K562 (cell line): Measurements from ENCODE around the gene PIP4K2A. TPM values are rescaled to one million over a fixed set of nuclear protein-coding genes. Genes with fewer than 3 reads are reported as not detected.

ENCODE experiments used
- ATAC-seq: fragments of 200-7000 bp; cut with Tn5 transposase; 3 replicates; pipeline ENCODE4 v1.9.1; 2020; ENCODE audit warnings: moderate library complexity
- BruUV-seq: library from RNA; stranded (reverse); fragments of 400-500 nt; replicated peaks from 2 replicates; lab custom pipeline; 2021; lab: Mats Ljungman, UMichigan
- CTCF ChIA-PET: fragments of 300-600 bp; formaldehyde crosslinking; extraction: SDS; loops from one replicate; lab custom pipeline; 2021; ENCODE audit warnings: low intra/inter-chr PET ratio; lab: Yijun Ruan, JAX
- POLR2A ChIA-PET: fragments of 300-600, 350-650 bp; sonication (Branson Sonifier 250); formaldehyde crosslinking; extraction: SDS; loops from one replicate; lab custom pipeline; 2021; ENCODE audit warnings: antibody characterized with exemption, inconsistent platforms; lab: Yijun Ruan, JAX
- DNase-seq, 4 experiments: peaks; one replicate each; pipeline versions ENCODE4 v3.0.0 to v3.0.0-alpha.2; 2011 to 2018; ENCODE audit warnings: low spot score in 3 of 4, mixed read lengths in 3 of 4; ENCODE audit errors: extremely low read depth in 1 of 4
- FAIRE-seq: peaks from 2 replicates; lab custom pipeline; 2011; peaks lifted over from hg19 to GRCh38; lab: Jason Lieb, UNC
- H2AFZ ChIP-seq: 2 replicates; pipeline ENCODE4 v1.6.0; 2011; ENCODE audit warnings: low read depth, low read length, control low read depth, inconsistent platforms
- H3K27ac ChIP-seq: fragments of 200-600 bp; 3 replicates; pipeline ENCODE4 v1.8.0; 2011; ENCODE audit warnings: low read depth, mild to moderate bottlenecking, control low read depth, inconsistent platforms, low read length, moderate library complexity, mixed read lengths; ENCODE audit errors: extremely low read depth
- H3K27me3 ChIP-seq, 2 experiments: fragments of 300-600 bp in 1 of 2; 2 replicates in 1 of 2; 3 replicates in 1 of 2; pipeline versions ENCODE4 v1.6.0 to v1.8.0; 2011; ENCODE audit warnings: inconsistent platforms in 2 of 2, low read length in 2 of 2, mild to moderate bottlenecking in 1 of 2, mixed read lengths in 1 of 2, moderate library complexity in 1 of 2; ENCODE audit not compliant: control insufficient read depth in 2 of 2, insufficient read depth in 2 of 2
- H3K36me3 ChIP-seq: fragments of 300-600 bp; 3 replicates; pipeline ENCODE4 v1.8.0; 2011; ENCODE audit warnings: mild to moderate bottlenecking, low read length, inconsistent platforms; ENCODE audit not compliant: control insufficient read depth, insufficient read depth
- H3K4me1 ChIP-seq, 2 experiments: fragments of 200-600 bp in 1 of 2; replicated peaks in 1 of 2; 2 replicates in 1 of 2; 3 replicates in 1 of 2; pipeline versions ENCODE4 v1.5.1 to v1.8.0; 2011; ENCODE audit warnings: inconsistent platforms in 2 of 2, low read length in 2 of 2, mild to moderate bottlenecking in 1 of 2, mixed read lengths in 1 of 2, moderate library complexity in 1 of 2; ENCODE audit not compliant: control insufficient read depth in 2 of 2, insufficient read depth in 2 of 2
- H3K4me2 ChIP-seq: 2 replicates; pipeline ENCODE4 v1.6.1; 2011; ENCODE audit warnings: low read length, control low read depth, inconsistent platforms, mixed read lengths; ENCODE audit not compliant: insufficient read depth
- H3K4me3 ChIP-seq: fragments of 200-600 bp; sonication (generic), shearing (Covaris generic); 2 replicates; pipeline ENCODE4 v1.5.1; 2016; ENCODE audit warnings: control low read depth, inconsistent platforms
- H3K79me2 ChIP-seq: fragments of 200-600 bp; 3 replicates; pipeline ENCODE4 v1.8.0; 2011; ENCODE audit warnings: low read length, inconsistent platforms; ENCODE audit not compliant: control insufficient read depth, insufficient read depth
- H3K9ac ChIP-seq, 2 experiments: 2 replicates each; pipeline versions ENCODE4 v1.6.0 to v1.6.1; 2011; ENCODE audit warnings: low read depth in 2 of 2, low read length in 2 of 2, control low read depth in 1 of 2, inconsistent platforms in 1 of 2, mild to moderate bottlenecking in 1 of 2, mixed read lengths in 1 of 2; ENCODE audit not compliant: insufficient read depth in 1 of 2
- H3K9me1 ChIP-seq: one replicate; pipeline ENCODE4 v1.6.0; 2011; ENCODE audit warnings: inconsistent platforms, mild to moderate bottlenecking, low read length, moderate library complexity; ENCODE audit not compliant: control insufficient read depth, insufficient read depth
- H3K9me3 ChIP-seq: replicated peaks from 2 replicates; pipeline ENCODE4 v1.5.1; 2011; ENCODE audit warnings: low read depth, low read length, inconsistent platforms; ENCODE audit not compliant: control insufficient read depth, insufficient read depth
- H4K20me1 ChIP-seq: replicated peaks from 2 replicates; pipeline ENCODE4 v1.6.1; 2011; ENCODE audit warnings: low read length, inconsistent platforms, mixed read lengths; ENCODE audit not compliant: control insufficient read depth, insufficient read depth
- CBX3 ChIP-seq, 2 experiments: IDR thresholded peaks; 1 replicate in 1 of 2; 2 replicates in 1 of 2; pipeline ENCODE4 v1.6.1; 2012; ENCODE audit warnings: inconsistent platforms in 2 of 2, low read length in 2 of 2, borderline replicate concordance in 1 of 2, control low read depth in 1 of 2
- DMBX1 ChIP-seq: fragments of 250-450 bp; sonication (Bioruptor Pico); IDR thresholded peaks from 2 replicates; pipeline ENCODE4 v1.8.0; 2022; ENCODE audit warnings: inconsistent platforms, mild to moderate bottlenecking, moderate library complexity, borderline replicate concordance
- FIP1L1 ChIP-seq: fragments of 200-400 bp; formaldehyde crosslinking; IDR thresholded peaks from 2 replicates; pipeline ENCODE4 v1.6.1; 2018; ENCODE audit warnings: mild to moderate bottlenecking, low read depth, low read length; ENCODE audit not compliant: poor library complexity, severe bottlenecking
- GABPA ChIP-seq: fragments of 200-800 bp; sonication (Bioruptor generic); conservative IDR thresholded peaks from 2 replicates; pipeline ENCODE4 v1.6.1; 2016; ENCODE audit warnings: low read depth, missing genetic modification characterization, missing compliant biosample characterization
- GTF2E2 ChIP-seq: fragments of 200-800 bp; sonication (Bioruptor generic); IDR thresholded peaks from 2 replicates; pipeline ENCODE4 v1.6.1; 2016; ENCODE audit warnings: missing genetic modification characterization, missing compliant biosample characterization
- GTF3C2 ChIP-seq: IDR thresholded peaks from 3 replicates; pipeline ENCODE4 v1.6.1; 2011; ENCODE audit warnings: borderline replicate concordance, mild to moderate bottlenecking, moderate library complexity; ENCODE audit not compliant: insufficient read length; ENCODE audit errors: extremely low read depth
- HDAC8 ChIP-seq: fragments of 450-650 bp; IDR thresholded peaks from 2 replicates; pipeline ENCODE4 v1.6.1; 2016; ENCODE audit warnings: mild to moderate bottlenecking, missing genetic modification characterization, moderate library complexity, missing compliant biosample characterization
- HEY1 ChIP-seq: fragments of 250-450 bp; sonication (Bioruptor Pico); IDR thresholded peaks from 2 replicates; pipeline ENCODE4 v1.5.0; 2020; ENCODE audit warnings: mild to moderate bottlenecking, moderate library complexity, borderline replicate concordance
- NFIC ChIP-seq: fragments of 450-650 bp; IDR thresholded peaks from 2 replicates; pipeline ENCODE4 v1.6.1; 2017; ENCODE audit warnings: mild to moderate bottlenecking, inconsistent platforms
- STAG1 ChIP-seq: sonication (generic); formaldehyde crosslinking; IDR thresholded peaks from 2 replicates; pipeline ENCODE4 v1.5.0; 2020; ENCODE audit warnings: missing genetic modification reagents, borderline replicate concordance
- STAT5B ChIP-seq: fragments of 250-450 bp; sonication (Bioruptor Pico); IDR thresholded peaks from 2 replicates; pipeline ENCODE4 v1.8.0; 2021; ENCODE audit warnings: mild to moderate bottlenecking, inconsistent platforms
- TAF7 ChIP-seq: fragments of 450-650 bp; IDR thresholded peaks from 2 replicates; pipeline ENCODE4 v1.6.1; 2016; ENCODE audit warnings: missing genetic modification characterization, missing compliant biosample characterization
- THAP7 ChIP-seq: fragments of 250-450 bp; sonication (Bioruptor Pico); IDR thresholded peaks from 2 replicates; pipeline ENCODE4 v1.5.0; 2021
- XRCC4 ChIP-seq: IDR thresholded peaks from one replicate; pipeline ENCODE4 v1.6.1; 2011; ENCODE audit not compliant: insufficient read depth, insufficient read length; ENCODE audit errors: extremely low read depth
- ZNF347 ChIP-seq: fragments of 450-650 bp; formaldehyde crosslinking; IDR thresholded peaks from 2 replicates; pipeline ENCODE4 v1.4.0; 2020; ENCODE audit warnings: low read depth, mild to moderate bottlenecking, moderate library complexity
- WGBS: fragments of 100-300 bp; shearing (Covaris generic); methylation state at CpG from one replicate; pipeline ENCODE4 v1.1.6; 2016; ENCODE audit warnings: low coverage, mixed read lengths; ENCODE audit not compliant: insufficient coverage; ENCODE audit errors: missing lambda C conversion rate; 5-methylcytosine and 5-hydroxymethylcytosine counted together
- in situ Hi-C: fragments of 300-500 bp; cut with MboI; formaldehyde crosslinking; loops from 4 replicates; pipeline ENCODE4 v1.15.0; 2018; ENCODE audit warnings: inconsistent platforms, mixed read lengths
- intact Hi-C: fragments of 100-400 bp; cut with micrococcal nuclease; formaldehyde crosslinking; loops from 2 replicates; pipeline ENCODE4 v1.14.2; 2022
- polyA plus RNA-seq, 8 experiments: library from polyadenylated mRNA; depleted of rRNA in 4 of 8; stranded (reverse) in 5 of 8; unstranded in 3 of 8; fragments of >200 nt; fragmentation: Nextera tagmentation in 2 of 8; fragmentation: Illumina TruSeq in 1 of 8; extraction: Ambion mirVana in 2 of 8; extraction: Trizol in 1 of 8; gene quantifications; 2 replicates each; pipeline versions ENCODE4 v1.2.1 to v1.2.3, GENCODE V29; 2011 to 2014; ENCODE audit warnings: inconsistent platforms in 1 of 8, missing spikeins in 1 of 8
- total RNA-seq, 7 experiments: library from RNA; depleted of rRNA in 6 of 7; stranded (reverse); fragments of >200 nt in 6 of 7; fragmentation: Illumina TruSeq in 2 of 7; extraction: Trizol in 2 of 7; gene quantifications; 2 replicates each; pipeline versions ENCODE4 v1.2.1 to v1.2.3, GENCODE V29; 2011 to 2021; ENCODE audit warnings: low replicate concordance in 1 of 7

The PIP4K2A gene
- total and polyA plus RNA-seq, 9 of the 15 experiments (the other 6 are each of a cell fraction or from before 2014, with no cell fraction given) = 35.6 to 117 (median 71.9) TPM

GRCh38 chr10:22620140-22620857, 94.1 kb downstream of the PIP4K2A start (continued):
- TF ChIP-seq NFIC = peak; percentile 36

- ATAC-seq = no peak
- peaks cover 100% of the 10 kb centered on the region for H3K79me2 ChIP-seq
- ChIA-PET POLR2A (interaction anchor here (0.7 to 3.4 kb wide), 4 partner anchors 13 to 36 kb away, joined by 3 to 23 read pairs (median 12); no protein-coding TSS in a partner anchor), CTCF (no interaction called here)
- intact Hi-C loops (loop anchor here (5.0 kb wide), 2 partner anchors 63 to 368 kb away; no protein-coding TSS in a partner anchor), in situ Hi-C loops (no loop called here)
- no peaks in the 10 kb centered on the region for H3K9me1 ChIP-seq
- peaks cover 2% of the 10 kb centered on the region; the same call in 1 of the 3 replicates for H3K36me3 ChIP-seq
- no peak for FAIRE-seq
- no peaks in the 10 kb centered on the region for H4K20me1 ChIP-seq
- H3K4me2 ChIP-seq = no peak overlapping the region
- DNase-seq = no peak
- H3K4me1 ChIP-seq = peaks cover 29 to 51% of the 10 kb centered on the region in 2 experiments
- H3K27ac ChIP-seq = no peak overlapping the region
- no peaks in the 10 kb centered on the region for H3K9me3 ChIP-seq
- H3K9ac ChIP-seq = no peak overlapping the region
- H3K4me3 ChIP-seq = no peak overlapping the region
- H2AFZ ChIP-seq = no peak overlapping the region
- BruUV-seq = no TSS peak
- WGBS = 87% methylated on average over 1 of the region's 2 CpGs
- H3K27me3 ChIP-seq = no peaks in the 10 kb centered on the region
- TF ChIP-seq THAP7 (CRISPR knock-in tag) (no peak), DMBX1 (CRISPR knock-in tag) (no peak), ZNF347 (CRISPR knock-in tag) (no peak), HEY1 (CRISPR knock-in tag) (no peak), GABPA (tag) (no peak), CBX3 (IDR thresholded peaks at IDR 0.05; ENCODE audit: borderline replicate concordance in 1 of 2, low read length in 2 of 2) (no peak), XRCC4 (no peak), GTF2E2 (tag) (no peak), GTF3C2 (no peak), HDAC8 (tag) (no peak), STAG1 (CRISPR knock-in tag) (no peak), FIP1L1 (no peak), STAT5B (CRISPR knock-in tag) (no peak), TAF7 (tag) (no peak)
These were observed 95.3 kb downstream of the PIP4K2A start for GRCh38 chr10:22619101-22619500.
